ENCODE data around the gene PI3. TPM values are rescaled to one million over a fixed set of nuclear protein-coding genes. Genes with fewer than 3 reads are reported as not detected.

Gene PI3
- total and polyA plus RNA-seq, 2 of the 8 experiments (the other 6 are each of a cell fraction or from before 2014, with no cell fraction given): not detected

- no peak overlapping the region for H3K56ac ChIP-seq (replicated peaks; ENCODE audit: insufficient read length, low read depth, low read length)
- no peak overlapping the region for H2BK15ac ChIP-seq (ENCODE audit: low read length)
- H2AFZ ChIP-seq (ENCODE audit: low read length): no peak overlapping the region
- FAIRE-seq: no peak
- no peaks in the 10 kb centered on the region for H3K79me1 ChIP-seq (ENCODE audit: low read depth, low read length)
- no peaks in the 10 kb centered on the region; the same call in 1 of the 2 replicates for H3K23me2 ChIP-seq (ENCODE audit: low read depth, low read length)
- H3K36me3 ChIP-seq (ENCODE audit: control insufficient read depth in 2 of 4, insufficient read depth in 4 of 4, low read length in 3 of 4): no peaks in the 10 kb centered on the region
- H2BK20ac ChIP-seq (ENCODE audit: low read length): no peak overlapping the region
- no peak overlapping the region for H3K23ac ChIP-seq (ENCODE audit: insufficient read length)
- no peaks in the 10 kb centered on the region; a peak in 2 of 7 replicates for H3K27me3 ChIP-seq (replicated peaks in 1 of 4; ENCODE audit: control insufficient read depth in 3 of 4, extremely low read depth in 1 of 4, insufficient read depth in 3 of 4, low read length in 3 of 4)
- no peak overlapping the region for H2BK12ac ChIP-seq (ENCODE audit: low read depth, low read length)
- H4K5ac ChIP-seq (ENCODE audit: insufficient read length, low read depth, low read length): no peak overlapping the region
- H4K91ac ChIP-seq (replicated peaks; ENCODE audit: insufficient read length, low read length): no peak overlapping the region
- no peak overlapping the region for H3K4ac ChIP-seq (replicated peaks; ENCODE audit: insufficient read length, low read depth, low read length)
- no peaks in the 10 kb centered on the region for H4K20me1 ChIP-seq (replicated peaks in 1 of 2; ENCODE audit: control insufficient read depth in 1 of 2, insufficient read depth in 2 of 2, low read length in 2 of 2)
- no peak for DNase-seq (ENCODE audit: low read depth in 1 of 2, low spot score in 2 of 2)
- H3K4me3 ChIP-seq (ENCODE audit: extremely low read depth in 1 of 4, insufficient read depth in 2 of 4, low read depth in 3 of 4, low read length in 4 of 4): no peak overlapping the region
- H2BK5ac ChIP-seq (ENCODE audit: low read depth, low read length): no peak overlapping the region
- H3K4me1 ChIP-seq (replicated peaks in 1 of 4; ENCODE audit: control insufficient read depth in 3 of 4, insufficient read depth in 4 of 4, low read length in 3 of 4): no peaks in the 10 kb centered on the region
- H2AK5ac ChIP-seq (ENCODE audit: low read depth, low read length): no peak overlapping the region
- H4K8ac ChIP-seq (ENCODE audit: extremely low read depth, insufficient read depth, low read length): no peak overlapping the region
- no peak overlapping the region for H3K18ac ChIP-seq (ENCODE audit: extremely low read depth, low read length)
- no peak overlapping the region for H2BK120ac ChIP-seq (replicated peaks; ENCODE audit: low read depth, low read length)
- H3K4me2 ChIP-seq (ENCODE audit: insufficient read depth in 1 of 2, low read depth in 2 of 2, low read length in 2 of 2): no peak overlapping the region
- H3K14ac ChIP-seq (ENCODE audit: insufficient read length): no peak overlapping the region
- WGBS, 2 experiments (ENCODE audit: extremely low coverage in 1 of 2, insufficient coverage in 1 of 2, insufficient read length in 1 of 2, insufficient replicate concordance in 2 of 2, low coverage in 1 of 2, low lambda C conversion rate in 2 of 2, missing lambda C conversion rate in 1 of 2): 88% methylated on average over 4 of the region's 4 CpGs; no CpG with 5 or more reads in 1 of the 2 experiments
- no peak overlapping the region for H3K27ac ChIP-seq (ENCODE audit: low read depth, low read length)
- H3K9me3 ChIP-seq (ENCODE audit: insufficient read depth in 2 of 2, low read depth in 1 of 2, low read length in 1 of 2): no peaks in the 10 kb centered on the region
- ChIA-PET POLR2A (ENCODE audit: partially characterized antibody) (no interaction called here), CTCF (ENCODE audit: partially characterized antibody) (interaction anchor here (0.7 to 3.7 kb wide), 5 partner anchors 12 to 151 kb away, joined by 3 to 63 read pairs (median 18); partner anchors contain the start of gene SEMG1)
- H3K9ac ChIP-seq (replicated peaks in 1 of 4; ENCODE audit: extremely low read depth in 1 of 4, low read depth in 3 of 4, low read length in 3 of 4): no peak overlapping the region
- TF ChIP-seq TAF7 (optimal IDR thresholded peaks at IDR 0.05; ENCODE audit: borderline replicate concordance, low read depth, low read length): no peak
- no peak for TF ChIP-seq HDAC6 (IDR thresholded peaks at IDR 0.05; ENCODE audit: low read depth, low read length)
- no peak for TF ChIP-seq GABPA (IDR thresholded peaks at IDR 0.05; ENCODE audit: borderline replicate concordance, insufficient read depth, low read length)
- no peak for TF ChIP-seq CHD2 (IDR thresholded peaks at IDR 0.05; ENCODE audit: low read length)
- TF ChIP-seq RBBP5 (IDR thresholded peaks at IDR 0.05; ENCODE audit: borderline replicate concordance, low read depth, low read length): no peak
- no peak for TF ChIP-seq SAP30 (IDR thresholded peaks at IDR 0.05; ENCODE audit: insufficient read depth, insufficient replicate concordance, low read length)
- TF ChIP-seq RXRA (IDR thresholded peaks at IDR 0.05; ENCODE audit: insufficient read depth, low read depth, low read length): no peak
- H3K79me2 ChIP-seq (ENCODE audit: control insufficient read depth in 1 of 2, insufficient read depth in 2 of 2, low read length in 2 of 2): no peaks in the 10 kb centered on the region
Measured at GRCh38 chr20:45140836-45141235, 33.9 kb upstream of the PI3 start.
